Neuronal stem cell (in vitro differentiated cells): ENCODE data around the gene MARS1.
"Not testable (repeated sequence)": the region's sequence is repeated elsewhere in the genome, so short reads cannot be mapped to it uniquely, and the experiment has no call there.

Source experiments
- DNase-seq: peaks from one replicate; pipeline ENCODE4 v3.0.0-alpha.2; 2013; ENCODE audit warnings: low spot score
- H2AFZ ChIP-seq: one replicate; pipeline ENCODE4 v1.6.1; 2013; ENCODE audit warnings: mild to moderate bottlenecking, low read length, inconsistent platforms
- H2AK5ac ChIP-seq: 2 replicates; pipeline ENCODE4 v1.6.1; 2013; ENCODE audit warnings: low read depth, mild to moderate bottlenecking, inconsistent platforms, low read length, moderate library complexity, mixed read lengths
- H2BK120ac ChIP-seq: 2 replicates; pipeline ENCODE4 v1.6.1; 2013; ENCODE audit warnings: low read depth, mild to moderate bottlenecking, inconsistent platforms, low read length, moderate library complexity, mixed read lengths
- H2BK12ac ChIP-seq: one replicate; pipeline ENCODE4 v1.6.1; 2013; ENCODE audit warnings: low read length, inconsistent platforms
- H2BK15ac ChIP-seq: 2 replicates; pipeline ENCODE4 v1.6.1; 2013; ENCODE audit warnings: mild to moderate bottlenecking, low read length, inconsistent platforms, mixed read lengths
- H2BK5ac ChIP-seq: one replicate; pipeline ENCODE4 v1.6.1; 2013; ENCODE audit warnings: inconsistent platforms, mild to moderate bottlenecking, low read length, moderate library complexity
- H3K14ac ChIP-seq: one replicate; pipeline ENCODE4 v1.6.1; 2013; ENCODE audit warnings: low read length, inconsistent platforms
- H3K18ac ChIP-seq: 2 replicates; pipeline ENCODE4 v1.6.1; 2013; ENCODE audit warnings: low read length, inconsistent platforms
- H3K23ac ChIP-seq: 2 replicates; pipeline ENCODE4 v1.6.1; 2013; ENCODE audit warnings: low read depth, mild to moderate bottlenecking, mixed read lengths, low read length, inconsistent platforms; ENCODE audit not compliant: poor library complexity
- H3K27ac ChIP-seq: replicated peaks from 3 replicates; pipeline ENCODE4 v1.5.1; 2013; ENCODE audit warnings: low read length, inconsistent platforms
- H3K27me3 ChIP-seq, 3 experiments: 2 replicates each; pipeline ENCODE4 v1.6.1; 2013; ENCODE audit warnings: low read length in 3 of 3, mild to moderate bottlenecking in 2 of 3, inconsistent platforms in 1 of 3, low read depth in 1 of 3, mixed read lengths in 1 of 3, moderate library complexity in 1 of 3; ENCODE audit not compliant: control insufficient read depth in 3 of 3, insufficient read depth in 3 of 3
- H3K36me3 ChIP-seq, 2 donors: replicated peaks in 1 of 2; 2 replicates each; pipeline ENCODE4 v1.6.1; 2013; ENCODE audit warnings: low read length in 2 of 2; ENCODE audit not compliant: control insufficient read depth in 2 of 2, insufficient read depth in 2 of 2
- H3K4ac ChIP-seq: 2 replicates; pipeline ENCODE4 v1.6.1; 2013; ENCODE audit warnings: inconsistent platforms, mild to moderate bottlenecking, low read length, moderate library complexity
- H3K4me1 ChIP-seq, 2 donors: 1 replicate in 1 of 2; 2 replicates in 1 of 2; pipeline ENCODE4 v1.6.1; 2013; ENCODE audit warnings: low read length in 2 of 2, low read depth in 1 of 2; ENCODE audit not compliant: control insufficient read depth in 2 of 2, insufficient read depth in 1 of 2
- H3K4me2 ChIP-seq: one replicate; pipeline ENCODE4 v1.6.1; 2013; ENCODE audit warnings: mild to moderate bottlenecking, low read length, inconsistent platforms; ENCODE audit not compliant: insufficient read depth, poor library complexity, severe bottlenecking
- H3K4me3 ChIP-seq, 2 donors: 2 replicates each; pipeline ENCODE4 v1.5.1; 2013; ENCODE audit warnings: low read length in 2 of 2, mild to moderate bottlenecking in 2 of 2, inconsistent platforms in 1 of 2, moderate library complexity in 1 of 2
- H3K79me1 ChIP-seq: one replicate; pipeline ENCODE4 v1.6.1; 2013; ENCODE audit warnings: low read depth, mild to moderate bottlenecking, inconsistent platforms, low read length, moderate library complexity
- H3K9ac ChIP-seq: one replicate; pipeline ENCODE4 v1.6.1; 2013; ENCODE audit warnings: mild to moderate bottlenecking, low read depth, low read length, inconsistent platforms; ENCODE audit not compliant: poor library complexity
- H3K9me3 ChIP-seq, 2 donors: replicated peaks in 1 of 2; 2 replicates each; pipeline versions ENCODE3 to v1.6.1; 2013; ENCODE audit warnings: low read length in 2 of 2, mild to moderate bottlenecking in 2 of 2, inconsistent platforms in 1 of 2, low read depth in 1 of 2, mixed read lengths in 1 of 2, moderate library complexity in 1 of 2; ENCODE audit not compliant: control insufficient read depth in 2 of 2, insufficient read depth in 1 of 2
- H4K8ac ChIP-seq: one replicate; pipeline ENCODE4 v1.6.1; 2013; ENCODE audit warnings: low read depth, mild to moderate bottlenecking, inconsistent platforms, low read length, moderate library complexity
- H4K91ac ChIP-seq: one replicate; pipeline ENCODE4 v1.6.1; 2013; ENCODE audit warnings: low read length, low read depth, mild to moderate bottlenecking, inconsistent platforms; ENCODE audit not compliant: poor library complexity
- WGBS, 2 donors: extraction: QIAGEN DNeasy Blood & Tissue Kit; methylation state at CpG; one replicate each; pipeline ENCODE4 v1.1.7; 2013; ENCODE audit warnings: missing lambda C conversion rate in 2 of 2, mixed read lengths in 1 of 2; ENCODE audit not compliant: insufficient read length in 2 of 2, insufficient replicate concordance in 1 of 2; ENCODE audit errors: extremely low coverage in 2 of 2; 5-methylcytosine and 5-hydroxymethylcytosine counted together

Gene MARS1

DNA sequence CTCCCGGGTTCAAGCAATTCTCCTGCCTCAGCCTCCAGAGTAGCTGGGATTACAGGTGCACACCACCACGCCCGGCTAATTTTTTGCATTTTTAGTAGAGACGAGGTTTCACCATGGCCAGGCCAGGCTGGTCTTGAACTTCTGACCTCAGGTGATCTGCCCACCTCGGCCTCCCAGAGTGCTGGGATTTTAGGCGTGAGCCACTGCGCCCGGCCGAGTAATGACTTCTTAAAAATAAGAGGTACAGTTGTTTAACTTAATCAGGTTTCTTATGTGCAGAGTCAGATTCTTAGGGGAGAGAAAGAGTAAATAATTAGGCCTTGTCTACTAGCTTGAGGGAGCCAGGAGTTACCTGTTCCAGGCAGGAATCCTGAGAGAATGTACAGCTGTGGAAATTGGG is 26.4 kb downstream of the MARS1 start:
- peaks cover 47 to 96% of the 10 kb centered on the region in 2 donors for H3K36me3 ChIP-seq
- not testable (repeated sequence) for H3K4ac ChIP-seq, H2BK12ac ChIP-seq, H3K4me1 ChIP-seq, H3K18ac ChIP-seq, H2AFZ ChIP-seq, H3K9ac ChIP-seq, H3K27ac ChIP-seq, H3K4me2 ChIP-seq, H3K27me3 ChIP-seq, H3K4me3 ChIP-seq, DNase-seq, H2BK5ac ChIP-seq, H3K14ac ChIP-seq, H2BK15ac ChIP-seq, H3K9me3 ChIP-seq, H3K79me1 ChIP-seq, H4K8ac ChIP-seq, H3K23ac ChIP-seq, H2BK120ac ChIP-seq, H2AK5ac ChIP-seq, H4K91ac ChIP-seq
- WGBS, 2 donors, result no CpG with 5 or more reads among the region's 9 CpGs

DNA sequence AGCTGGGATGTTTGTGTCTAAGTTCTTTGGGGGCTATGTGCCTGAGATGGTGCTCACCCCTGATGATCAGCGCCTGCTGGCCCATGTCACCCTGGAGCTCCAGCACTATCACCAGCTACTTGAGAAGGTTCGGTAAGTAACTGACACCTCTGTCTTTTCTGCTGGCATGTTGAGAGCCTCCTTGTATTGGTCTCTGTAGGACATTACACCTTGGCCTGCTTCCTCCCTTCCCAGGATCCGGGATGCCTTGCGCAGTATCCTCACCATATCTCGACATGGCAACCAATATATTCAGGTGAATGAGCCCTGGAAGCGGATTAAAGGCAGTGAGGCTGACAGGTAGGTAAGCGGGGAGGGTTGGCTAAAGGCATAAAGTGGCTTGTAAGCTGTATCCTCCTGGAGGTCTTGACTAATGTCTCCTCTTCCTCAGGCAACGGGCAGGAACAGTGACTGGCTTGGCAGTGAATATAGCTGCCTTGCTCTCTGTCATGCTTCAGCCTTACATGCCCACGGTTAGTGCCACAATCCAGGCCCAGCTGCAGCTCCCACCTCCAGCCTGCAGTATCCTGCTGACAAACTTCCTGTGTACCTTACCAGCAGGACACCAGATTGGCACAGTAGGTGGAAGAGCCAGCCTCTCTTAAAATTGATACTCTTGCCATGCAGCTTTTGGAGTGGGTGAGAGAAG is 27.0 kb downstream of the MARS1 start:
- WGBS, 2 donors, result no CpG with 5 or more reads among the region's 9 CpGs
- H2BK120ac ChIP-seq, result no peak overlapping the region
- no peak overlapping the region for H4K8ac ChIP-seq
- H3K4me3 ChIP-seq, result no peak overlapping the region
- no peak overlapping the region for H2BK15ac ChIP-seq
- no peak overlapping the region for H2BK5ac ChIP-seq
- H3K27me3 ChIP-seq, result peaks cover 0 to 1% (median 0%) of the 10 kb centered on the region in 3 experiments
- H3K79me1 ChIP-seq, result no peaks in the 10 kb centered on the region
- peaks cover 47 to 96% of the 10 kb centered on the region in 2 donors for H3K36me3 ChIP-seq
- H2AK5ac ChIP-seq, result no peak overlapping the region
- no peak overlapping the region for H3K9ac ChIP-seq
- H4K91ac ChIP-seq, result no peak overlapping the region
- H3K27ac ChIP-seq, result no peak overlapping the region
- H3K14ac ChIP-seq, result no peak overlapping the region
- no peak overlapping the region for H3K18ac ChIP-seq
- DNase-seq, result no peak
- H2AFZ ChIP-seq, result no peak overlapping the region
- no peak overlapping the region for H3K4ac ChIP-seq
- no peaks in the 10 kb centered on the region for H3K9me3 ChIP-seq
- no peak overlapping the region for H3K23ac ChIP-seq
- H2BK12ac ChIP-seq, result no peak overlapping the region
- H3K4me1 ChIP-seq, result peaks cover 3 to 7% of the 10 kb centered on the region in 2 donors
- no peak overlapping the region for H3K4me2 ChIP-seq

DNA sequence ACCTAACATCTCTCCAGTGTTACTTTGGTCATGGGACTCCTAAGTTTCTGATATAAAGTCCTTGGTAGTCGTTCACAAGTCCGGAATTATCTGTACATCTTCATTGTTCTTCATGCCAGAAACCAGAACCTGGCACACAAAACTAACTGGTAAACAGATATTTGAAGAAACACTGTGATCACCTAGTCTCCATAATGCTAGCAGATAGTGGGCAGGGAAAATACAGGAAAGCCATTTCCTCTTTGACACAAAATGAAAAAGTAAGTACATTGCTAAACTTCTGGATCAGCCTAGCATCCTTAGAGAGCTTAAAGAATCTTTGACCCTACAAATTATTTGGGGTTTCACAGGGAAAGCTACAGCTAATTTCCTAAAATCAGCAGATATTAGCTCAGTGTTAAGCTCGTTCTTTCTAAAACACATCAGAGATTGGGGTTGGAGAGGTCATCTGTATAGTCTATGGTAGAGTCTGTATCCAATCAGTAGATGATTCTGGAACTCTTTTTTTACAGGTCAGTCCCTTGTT is 27.6 kb downstream of the MARS1 start:
- H3K27ac ChIP-seq, result no peak overlapping the region
- no peak overlapping the region for H3K4me3 ChIP-seq
- no peak overlapping the region for H3K4me2 ChIP-seq
- no peak overlapping the region for H2BK120ac ChIP-seq
- no peaks in the 10 kb centered on the region for H3K79me1 ChIP-seq
- peaks cover 0 to 2% (median 0%) of the 10 kb centered on the region in 3 experiments for H3K27me3 ChIP-seq
- H3K23ac ChIP-seq, result no peak overlapping the region
- H2BK15ac ChIP-seq, result no peak overlapping the region
- H4K8ac ChIP-seq, result no peak overlapping the region
- DNase-seq, result no peak
- H2BK12ac ChIP-seq, result no peak overlapping the region
- peaks cover 45 to 89% of the 10 kb centered on the region in 2 donors for H3K36me3 ChIP-seq
- peaks cover 3 to 7% of the 10 kb centered on the region in 2 donors for H3K4me1 ChIP-seq
- no peak overlapping the region for H4K91ac ChIP-seq
- no peak overlapping the region for H3K14ac ChIP-seq
- H2AK5ac ChIP-seq, result no peak overlapping the region
- H2AFZ ChIP-seq, result no peak overlapping the region
- no peaks in the 10 kb centered on the region for H3K9me3 ChIP-seq
- no peak overlapping the region for H3K4ac ChIP-seq
- H3K18ac ChIP-seq, result no peak overlapping the region
- no peak overlapping the region for H3K9ac ChIP-seq
- no peak overlapping the region for H2BK5ac ChIP-seq
- WGBS, 2 donors, result no CpG with 5 or more reads among the region's 3 CpGs

DNA sequence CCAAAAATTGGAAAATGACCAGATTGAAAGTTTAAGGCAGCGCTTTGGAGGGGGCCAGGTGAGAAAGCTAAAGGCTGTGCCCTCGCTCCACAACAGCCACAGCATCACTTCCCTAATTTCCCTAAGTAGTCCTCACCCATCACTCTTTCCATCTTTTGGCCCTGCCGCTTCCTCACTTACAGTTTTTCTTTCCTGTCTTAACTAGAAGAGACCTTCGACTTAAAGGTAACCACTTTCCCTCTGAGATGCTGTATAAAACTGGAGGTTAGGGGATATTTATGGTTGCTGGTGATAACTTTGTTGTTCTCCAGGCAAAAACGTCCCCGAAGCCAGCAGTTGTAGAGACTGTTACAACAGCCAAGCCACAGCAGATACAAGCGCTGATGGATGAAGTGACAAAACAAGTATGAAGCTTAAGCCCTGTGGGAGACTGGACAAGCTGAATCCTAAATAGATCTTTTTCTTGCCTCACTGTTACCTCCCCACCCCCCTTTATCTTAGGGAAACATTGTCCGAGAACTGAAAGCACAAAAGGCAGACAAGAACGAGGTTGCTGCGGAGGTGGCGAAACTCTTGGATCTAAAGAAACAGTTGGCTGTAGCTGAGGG is 28.2 kb downstream of the MARS1 start:
- no peak for DNase-seq
- Histone ChIP-seq H3K9ac (no peak overlapping the region), H3K9me3 (no peaks in the 10 kb centered on the region), H4K91ac (no peak overlapping the region), H2BK5ac (no peak overlapping the region), H3K79me1 (no peaks in the 10 kb centered on the region), H2AK5ac (no peak overlapping the region), H3K4me1 (peaks cover 6 to 7% of the 10 kb centered on the region in 2 donors), H2BK12ac (no peak overlapping the region), H3K4ac (no peak overlapping the region), H2BK15ac (no peak overlapping the region), H3K4me3 (no peak overlapping the region), H3K14ac (no peak overlapping the region), H3K4me2 (no peak overlapping the region), H3K18ac (no peak overlapping the region), H3K27me3 (peaks cover 0 to 2% (median 0%) of the 10 kb centered on the region in 3 experiments), H4K8ac (no peak overlapping the region), H2BK120ac (no peak overlapping the region), H3K36me3 (peaks cover 44 to 84% of the 10 kb centered on the region in 2 donors), H3K27ac (no peak overlapping the region), H2AFZ (no peak overlapping the region), H3K23ac (no peak overlapping the region)
- WGBS, 2 donors, result no CpG with 5 or more reads among the region's 11 CpGs
